B cell (primary cell): ENCODE results near the gene NOX1. TPM values are rescaled to one million over a fixed set of nuclear protein-coding genes. Genes with fewer than 3 reads are reported as not detected.

Experiments
- ATAC-seq: fragments of 200-7000 bp; cut with Tn5 transposase; one replicate; pipeline ENCODE4 v1.10.0; 2021; ENCODE audit warnings: low read depth, mild to moderate bottlenecking, moderate number of reproducible peaks, moderate library complexity
- CTCF ChIA-PET: fragments of 350-600 bp; sonication (Branson Sonifier 250); formaldehyde crosslinking; loops from one replicate; lab custom pipeline; 2021; ENCODE audit warnings: antibody characterized with exemption, inconsistent platforms; lab: Charles Lee
- POLR2A ChIA-PET: fragments of 350-600 bp; sonication (Branson Sonifier 250); formaldehyde crosslinking; loops from one replicate; lab custom pipeline; 2021; ENCODE audit warnings: antibody characterized with exemption; lab: Charles Lee
- DNase-seq: peaks from one replicate; pipeline ENCODE4 v3.0.0; 2013
- H2AFZ ChIP-seq: 2 replicates; pipeline ENCODE4 v1.6.1; 2012; ENCODE audit warnings: mild to moderate bottlenecking, low read depth, low read length; ENCODE audit not compliant: insufficient read depth, poor library complexity, severe bottlenecking
- H3K27ac ChIP-seq, 2 donors: 1 replicate in 1 of 2; 2 replicates in 1 of 2; pipeline ENCODE4 v1.5.1; 2012 to 2013; ENCODE audit warnings: low read length in 2 of 2, mild to moderate bottlenecking in 2 of 2, moderate library complexity in 1 of 2
- H3K27me3 ChIP-seq, 4 experiments: fragments of 200-600 bp in 1 of 4; sonication (generic) in 1 of 4; replicated peaks in 1 of 4; 1 replicate in 2 of 4; 2 replicates in 2 of 4; pipeline versions ENCODE4 v1.6.1 to v1.7.0; 2013 to 2016; ENCODE audit warnings: low read length in 3 of 4, mild to moderate bottlenecking in 2 of 4, mixed read lengths in 1 of 4, moderate library complexity in 1 of 4; ENCODE audit not compliant: insufficient read depth in 4 of 4, control insufficient read depth in 3 of 4; ENCODE audit errors: control extremely low read depth in 1 of 4
- H3K36me3 ChIP-seq, 2 experiments: replicated peaks in 1 of 2; 1 replicate in 1 of 2; 2 replicates in 1 of 2; pipeline versions ENCODE4 v1.6.1 to v1.7.1; 2013; ENCODE audit warnings: low read length in 1 of 2; ENCODE audit not compliant: insufficient read depth in 2 of 2, control insufficient read depth in 1 of 2; ENCODE audit errors: control extremely low read depth in 1 of 2, extremely low read depth in 1 of 2
- H3K4me1 ChIP-seq, 2 donors: fragments of 200-600 bp in 1 of 2; sonication (generic) in 1 of 2; 1 replicate in 1 of 2; 2 replicates in 1 of 2; pipeline versions ENCODE4 v1.5.1 to v1.6.1; 2013 to 2017; ENCODE audit warnings: low read length in 2 of 2; ENCODE audit not compliant: control insufficient read depth in 2 of 2, insufficient read depth in 2 of 2
- H3K4me2 ChIP-seq: replicated peaks from 2 replicates; pipeline ENCODE3; 2012; ENCODE audit warnings: mild to moderate bottlenecking, low read depth, low read length; ENCODE audit not compliant: poor library complexity, severe bottlenecking
- H3K4me3 ChIP-seq, 5 experiments: fragments of 200-600 bp in 1 of 5; sonication (generic) in 1 of 5; 1 replicate in 3 of 5; 2 replicates in 2 of 5; pipeline versions ENCODE4 v1.5.1 to v1.7.0; 2011 to 2016; ENCODE audit warnings: low read length in 4 of 5, mild to moderate bottlenecking in 4 of 5, low read depth in 2 of 5, control low read depth in 1 of 5, moderate library complexity in 1 of 5; ENCODE audit not compliant: insufficient read depth in 1 of 5; ENCODE audit errors: control extremely low read depth in 1 of 5, extremely low read depth in 1 of 5
- H3K79me2 ChIP-seq: fragments of 200-600 bp; sonication (generic); one replicate; pipeline ENCODE4 v1.6.0; 2016; ENCODE audit warnings: low read length; ENCODE audit not compliant: control insufficient read depth, insufficient read depth
- H3K9ac ChIP-seq: fragments of 200-600 bp; sonication (generic); 2 replicates; pipeline ENCODE4 v1.6.1; 2017; ENCODE audit warnings: mild to moderate bottlenecking, low read length, moderate library complexity
- H3K9me3 ChIP-seq, 3 donors: one replicate each; pipeline versions ENCODE4 v1.6.1 to v1.7.1; 2013; ENCODE audit warnings: low read length in 2 of 3; ENCODE audit not compliant: control insufficient read depth in 2 of 3, insufficient read depth in 1 of 3; ENCODE audit errors: control extremely low read depth in 1 of 3
- H4K20me1 ChIP-seq: 2 replicates; pipeline ENCODE4 v1.6.0; 2012; ENCODE audit warnings: mild to moderate bottlenecking, low read length; ENCODE audit not compliant: insufficient read depth, control insufficient read depth, poor library complexity, severe bottlenecking
- H3K27ac Mint-ChIP-seq: one replicate; pipeline ENCODE4 v1.8.0; 2021; ENCODE audit warnings: mixed read lengths
- H3K27me3 Mint-ChIP-seq: one replicate; pipeline ENCODE4 v1.8.0; 2021; ENCODE audit warnings: mixed read lengths
- H3K4me1 Mint-ChIP-seq: one replicate; pipeline ENCODE4 v1.8.0; 2021; ENCODE audit warnings: mixed read lengths
- H3K4me3 Mint-ChIP-seq: one replicate; pipeline ENCODE4 v1.8.0; 2021; ENCODE audit warnings: mixed read lengths
- H3K9me3 Mint-ChIP-seq: one replicate; pipeline ENCODE4 v1.8.0; 2022; ENCODE audit warnings: mixed read lengths; ENCODE audit not compliant: insufficient read depth
- EZH2 ChIP-seq: IDR thresholded peaks from 2 replicates; pipeline ENCODE4 v1.6.1; 2012; ENCODE audit warnings: borderline replicate concordance, low read depth, mild to moderate bottlenecking, moderate library complexity, low read length; ENCODE audit not compliant: insufficient read depth, poor library complexity, severe bottlenecking
- whole genome bisulfite sequencing: methylation state at CpG from one replicate; pipeline ENCODE4 v1.1.5; 2013; ENCODE audit warnings: missing lambda C conversion rate; ENCODE audit not compliant: insufficient coverage; 5-methylcytosine and 5-hydroxymethylcytosine counted together
- intact Hi-C: fragments of 100-400 bp; cut with micrococcal nuclease; formaldehyde crosslinking; loops from one replicate; pipeline ENCODE4 v1.10.0; 2022
- polyA plus RNA-seq: library from polyadenylated mRNA; depleted of rRNA; stranded (reverse); fragments of >200 nt; gene quantifications from 2 replicates; pipeline ENCODE4 v1.2.3, GENCODE V29; 2012
- total RNA-seq, 2 donors: library from RNA; stranded (reverse); fragments of 120-200 nt in 1 of 2; gene quantifications; 1 replicate in 1 of 2; 2 replicates in 1 of 2; pipeline versions ENCODE4 v1.2.3 to v1.2.4, GENCODE V29; 2013 to 2022
- TF ChIP-seq, protein P1 (sequence below): fragments of 200-600 bp; IDR thresholded peaks from one replicate; pipeline ENCODE4 v1.8.0; 2022; ENCODE audit warnings: antibody characterized with exemption, mild to moderate bottlenecking

The NOX1 gene
- total and polyA plus RNA-seq, 2 donors (not counting 1 experiment from before 2014, with no cell fraction given), result 0.13 TPM; not detected in 1

DNA sequence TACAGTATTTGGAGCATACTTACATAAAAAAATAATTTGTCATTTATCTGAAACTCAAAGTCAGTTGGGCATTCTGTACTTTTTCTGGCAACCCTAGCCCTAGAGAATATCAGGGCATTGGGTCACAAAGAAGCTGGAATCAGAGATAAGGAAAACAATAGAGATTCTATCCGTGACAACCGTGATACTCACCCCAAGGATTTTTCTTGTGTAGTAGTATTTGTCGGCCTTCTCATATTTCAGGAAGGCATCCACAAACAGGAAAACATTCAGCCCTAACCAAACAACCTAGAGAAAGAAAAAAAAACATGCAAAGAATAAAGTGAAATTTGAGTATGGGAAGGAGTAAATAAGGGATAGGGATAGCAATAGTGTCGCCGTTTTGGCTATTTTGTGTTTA lies 3.6 kb downstream of the NOX1 start:
- Histone ChIP-seq H3K27me3 (no peaks in the 10 kb centered on the region), H3K9ac (no peak overlapping the region), H3K4me2 (no peak overlapping the region), H2AFZ (no peak overlapping the region), H3K79me2 (no peaks in the 10 kb centered on the region), H3K4me3 (no peak overlapping the region), H3K36me3 (no peaks in the 10 kb centered on the region), H4K20me1 (no peaks in the 10 kb centered on the region), H3K27ac (no peak overlapping the region), H3K4me1 (no peaks in the 10 kb centered on the region), H3K9me3 (no peaks in the 10 kb centered on the region)
- Mint-ChIP-seq H3K27me3 (no peaks in the 10 kb centered on the region), H3K9me3 (no peaks in the 10 kb centered on the region), H3K27ac (no peak overlapping the region), H3K4me1 (no peaks in the 10 kb centered on the region), H3K4me3 (no peak overlapping the region)
- no peak for DNase-seq
- ATAC-seq, result no peak
- ChIA-PET POLR2A (no interaction called here), CTCF (no interaction called here)
- whole genome bisulfite sequencing, result 94% methylated on average over 2 of the region's 5 CpGs
- no peak for TF ChIP-seq EZH2
- TF ChIP-seq, protein P1, sequence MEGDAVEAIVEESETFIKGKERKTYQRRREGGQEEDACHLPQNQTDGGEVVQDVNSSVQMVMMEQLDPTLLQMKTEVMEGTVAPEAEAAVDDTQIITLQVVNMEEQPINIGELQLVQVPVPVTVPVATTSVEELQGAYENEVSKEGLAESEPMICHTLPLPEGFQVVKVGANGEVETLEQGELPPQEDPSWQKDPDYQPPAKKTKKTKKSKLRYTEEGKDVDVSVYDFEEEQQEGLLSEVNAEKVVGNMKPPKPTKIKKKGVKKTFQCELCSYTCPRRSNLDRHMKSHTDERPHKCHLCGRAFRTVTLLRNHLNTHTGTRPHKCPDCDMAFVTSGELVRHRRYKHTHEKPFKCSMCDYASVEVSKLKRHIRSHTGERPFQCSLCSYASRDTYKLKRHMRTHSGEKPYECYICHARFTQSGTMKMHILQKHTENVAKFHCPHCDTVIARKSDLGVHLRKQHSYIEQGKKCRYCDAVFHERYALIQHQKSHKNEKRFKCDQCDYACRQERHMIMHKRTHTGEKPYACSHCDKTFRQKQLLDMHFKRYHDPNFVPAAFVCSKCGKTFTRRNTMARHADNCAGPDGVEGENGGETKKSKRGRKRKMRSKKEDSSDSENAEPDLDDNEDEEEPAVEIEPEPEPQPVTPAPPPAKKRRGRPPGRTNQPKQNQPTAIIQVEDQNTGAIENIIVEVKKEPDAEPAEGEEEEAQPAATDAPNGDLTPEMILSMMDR, result no peak
- intact Hi-C loops, result no loop called here

DNA sequence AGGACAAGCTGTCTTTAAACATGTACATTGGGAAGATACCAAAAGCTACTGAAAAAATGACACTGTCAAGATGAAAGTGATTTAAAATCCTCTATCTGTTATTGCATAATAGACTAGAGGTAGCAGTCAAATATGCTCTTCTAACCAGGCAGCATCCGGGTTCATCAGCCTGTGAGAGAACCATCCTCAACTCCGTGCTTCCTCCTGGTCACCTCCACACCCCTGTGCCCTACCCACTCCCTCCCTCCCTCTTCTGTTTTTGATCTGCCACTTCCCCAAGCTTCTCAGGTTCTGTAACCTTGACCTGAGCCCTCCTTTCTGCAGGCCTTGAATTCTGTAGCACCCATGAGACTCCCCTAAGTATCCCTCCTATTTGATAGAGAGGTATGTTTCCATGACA lies 5.9 kb downstream of the NOX1 start:
- no peak for ATAC-seq
- no peaks in the 10 kb centered on the region for H3K27me3 Mint-ChIP-seq

More for the DNA sequence above, 5.9 kb downstream of the NOX1 start:
- Histone ChIP-seq H2AFZ (no peak overlapping the region), H3K4me2 (no peak overlapping the region), H3K36me3 (no peaks in the 10 kb centered on the region), H3K9me3 (no peaks in the 10 kb centered on the region), H3K9ac (no peak overlapping the region), H4K20me1 (no peaks in the 10 kb centered on the region), H3K27me3 (no peaks in the 10 kb centered on the region), H3K27ac (no peak overlapping the region), H3K79me2 (no peaks in the 10 kb centered on the region), H3K4me1 (no peaks in the 10 kb centered on the region), H3K4me3 (no peak overlapping the region)
- Mint-ChIP-seq H3K9me3 (no peaks in the 10 kb centered on the region), H3K4me3 (no peak overlapping the region), H3K4me1 (no peaks in the 10 kb centered on the region), H3K27ac (no peak overlapping the region)
- intact Hi-C loops, result no loop called here
- WGBS, result 86% methylated on average over 2 of the region's 2 CpGs
- DNase-seq, result no peak
- CTCF ChIA-PET, result no interaction called here
- POLR2A ChIA-PET, result no interaction called here
- TF ChIP-seq, protein P1, result no peak
- TF ChIP-seq EZH2, result no peak
